ENCODE data around the gene MFAP4.

Gene MFAP4

GRCh38 chr17:19401321-19402010, 14.5 kb upstream of the MFAP4 start:
- H3K36me3 Mint-ChIP-seq = no peaks in the 10 kb centered on the region

DNA sequence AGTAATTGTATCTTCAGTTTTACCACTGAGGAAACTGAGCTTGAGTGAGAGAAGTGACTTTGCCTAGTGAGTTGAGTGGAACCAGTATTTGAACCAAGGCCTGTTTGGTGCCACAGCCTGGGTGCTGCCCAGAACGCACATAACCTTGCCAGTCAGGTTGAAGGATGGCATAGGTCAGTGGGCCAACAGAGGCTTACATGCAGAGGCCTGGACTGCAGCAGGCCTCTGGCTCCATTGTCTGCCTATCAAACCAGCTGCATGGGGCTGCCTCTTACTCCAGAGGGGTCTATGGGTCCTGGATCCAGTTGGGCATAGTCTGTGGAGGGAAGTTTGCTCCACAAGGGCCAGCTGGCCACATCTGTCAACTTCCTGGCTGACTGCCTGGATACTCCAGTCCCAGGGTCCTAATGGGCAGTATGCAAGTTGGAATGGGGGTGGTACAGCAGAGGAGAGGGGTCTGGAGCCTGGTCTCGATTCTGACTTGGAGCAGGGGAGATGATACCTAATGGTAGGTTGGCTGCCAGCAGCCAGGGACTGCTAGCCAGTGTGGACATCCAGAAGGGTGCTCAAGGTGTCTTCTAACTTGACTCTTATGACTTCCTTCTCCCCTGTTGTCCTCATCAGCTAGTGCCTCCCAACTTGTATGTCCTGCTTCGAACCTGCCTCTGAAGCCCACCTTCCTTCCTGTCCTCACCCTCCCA, 12.9 kb upstream of the MFAP4 start:
- Mint-ChIP-seq H3K27me3 (peaks cover 26% of the 10 kb centered on the region), H3K9me3 (peaks cover 3% of the 10 kb centered on the region), H3K4me1 (no peaks in the 10 kb centered on the region), H3K27ac (no peak overlapping the region), H3K4me3 (no peak overlapping the region), H3K36me3 (no peaks in the 10 kb centered on the region)
- ATAC-seq = no peak

More at GRCh38 chr17:19401321-19402010, 14.5 kb upstream of the MFAP4 start:
- Mint-ChIP-seq H3K27ac (no peak overlapping the region), H3K9me3 (peaks cover 3% of the 10 kb centered on the region), H3K4me1 (no peaks in the 10 kb centered on the region), H3K27me3 (peaks cover 23% of the 10 kb centered on the region), H3K4me3 (no peak overlapping the region)
- ATAC-seq = no peak

DNA sequence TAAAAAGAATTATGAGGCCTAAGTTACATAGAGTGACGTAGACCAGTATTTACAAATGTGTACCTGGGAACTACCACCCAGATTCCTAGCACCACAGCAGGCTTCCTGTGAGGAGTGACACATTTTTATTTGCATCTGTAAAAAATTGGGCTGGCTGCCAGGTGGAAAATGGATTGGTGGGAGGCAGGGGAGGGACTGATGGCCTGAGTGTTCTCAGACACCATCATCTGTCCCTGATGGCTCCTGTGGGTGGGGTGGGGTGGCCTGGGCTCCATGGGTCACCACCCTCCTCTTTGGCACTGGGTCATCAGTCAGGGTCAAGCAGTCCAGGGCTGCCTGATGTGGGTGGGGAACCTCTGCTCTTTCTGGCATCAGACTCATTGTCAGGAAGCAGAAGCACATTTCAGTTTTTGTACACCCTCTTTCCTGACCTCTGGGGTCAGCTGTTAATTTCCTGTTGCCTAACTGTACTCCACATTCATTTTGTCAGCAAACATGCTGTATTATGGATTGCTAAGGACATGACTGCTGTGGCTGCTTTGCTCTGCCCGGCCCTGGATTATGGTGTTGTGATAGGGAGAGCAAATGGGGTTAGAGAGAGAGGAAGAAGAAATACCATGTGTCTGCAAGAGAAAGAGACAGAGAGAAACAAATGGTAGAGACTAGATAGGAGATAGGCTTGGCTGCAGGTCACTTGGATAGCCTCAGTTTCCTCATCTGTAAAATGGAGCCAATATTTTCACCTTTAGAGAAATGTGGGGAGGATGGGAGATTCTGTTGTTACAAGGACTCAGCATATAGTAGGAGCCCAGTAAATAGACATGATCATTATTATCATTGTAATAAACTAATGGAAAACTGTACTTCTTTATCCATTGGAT, 11.6 kb upstream of the MFAP4 start:
- Mint-ChIP-seq H3K36me3 (no peaks in the 10 kb centered on the region), H3K9me3 (peaks cover under 1% of the 10 kb centered on the region), H3K27ac (no peak overlapping the region), H3K4me1 (no peaks in the 10 kb centered on the region), H3K27me3 (peaks cover 26% of the 10 kb centered on the region), H3K4me3 (no peak overlapping the region)
- no peak for ATAC-seq

GRCh38 chr17:19397556-19398041, 10.6 kb upstream of the MFAP4 start:
- Mint-ChIP-seq H3K9me3 (no peaks in the 10 kb centered on the region), H3K27me3 (peaks cover 23% of the 10 kb centered on the region), H3K27ac (no peak overlapping the region), H3K36me3 (no peaks in the 10 kb centered on the region), H3K4me3 (no peak overlapping the region), H3K4me1 (no peaks in the 10 kb centered on the region)
- ATAC-seq = peak; percentile 54

DNA sequence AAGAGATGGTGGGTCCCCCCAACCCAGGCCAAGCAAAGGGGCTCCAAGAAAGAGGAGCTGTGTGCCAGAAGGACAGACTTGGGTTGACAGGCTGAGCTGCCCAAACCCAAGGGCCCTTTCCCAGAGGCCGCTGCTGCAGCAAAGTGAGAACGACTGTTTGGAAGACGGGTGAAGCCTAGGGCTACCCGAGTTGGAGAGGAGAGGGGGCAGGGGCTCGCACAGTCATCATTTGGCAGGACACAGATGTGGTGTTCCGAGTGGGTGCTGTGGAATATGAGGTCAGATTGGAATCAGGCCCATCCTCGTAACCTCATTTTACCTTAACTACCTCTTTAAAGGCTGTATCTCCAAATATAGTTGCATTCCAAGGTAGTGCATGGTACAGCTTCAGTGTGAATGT, 5.3 kb upstream of the MFAP4 start:
- Mint-ChIP-seq H3K36me3 (no peaks in the 10 kb centered on the region), H3K4me3 (no peak overlapping the region), H3K9me3 (no peaks in the 10 kb centered on the region), H3K4me1 (no peaks in the 10 kb centered on the region), H3K27ac (no peak overlapping the region), H3K27me3 (peaks cover 20% of the 10 kb centered on the region)
- no peak for ATAC-seq

DNA sequence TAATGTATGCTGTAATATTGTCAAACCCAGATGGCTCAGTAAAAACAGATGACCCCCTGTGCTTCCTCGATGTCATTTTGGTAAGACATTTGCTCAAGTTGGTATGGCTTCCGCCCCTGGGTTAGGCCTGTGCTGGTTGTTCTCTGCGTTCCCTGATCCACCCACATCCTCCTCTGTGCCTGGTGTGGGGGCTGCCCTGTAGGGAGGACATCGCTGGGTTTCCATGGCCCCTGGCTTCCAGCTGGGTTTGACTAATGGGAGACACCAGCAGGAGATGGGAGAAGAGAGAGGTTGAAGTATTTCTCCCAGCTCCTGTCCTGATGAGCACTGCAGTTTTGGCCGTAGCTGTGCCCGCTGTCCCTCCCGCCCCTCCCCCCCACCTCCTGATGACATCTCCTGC, 4.4 kb upstream of the MFAP4 start:
- no peaks in the 10 kb centered on the region for H3K9me3 Mint-ChIP-seq
- H3K27ac Mint-ChIP-seq = no peak overlapping the region
- ATAC-seq = no peak
- H3K36me3 Mint-ChIP-seq = no peaks in the 10 kb centered on the region
- H3K27me3 Mint-ChIP-seq = peaks cover 17% of the 10 kb centered on the region
- H3K4me3 Mint-ChIP-seq = no peak overlapping the region
- no peaks in the 10 kb centered on the region for H3K4me1 Mint-ChIP-seq

DNA sequence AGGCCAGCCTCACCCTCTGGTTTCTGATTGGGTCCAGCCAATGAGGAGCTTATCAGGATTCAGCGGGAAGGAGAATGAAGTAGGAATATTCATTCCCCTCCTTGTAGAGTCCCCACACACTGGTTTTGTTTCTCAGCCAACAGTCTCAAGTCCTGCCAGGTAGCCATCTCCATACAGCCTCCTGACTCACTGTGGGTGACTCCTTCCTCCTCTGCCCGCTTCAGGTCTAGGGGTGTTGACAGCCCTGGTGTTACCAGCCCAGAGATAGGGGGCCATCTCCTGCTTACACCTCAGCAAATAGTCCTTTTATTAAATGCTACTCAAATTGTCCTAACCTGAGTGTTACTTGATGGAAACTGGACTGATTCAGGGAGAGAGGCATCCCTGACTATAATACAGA, 4.0 kb upstream of the MFAP4 start:
- Mint-ChIP-seq H3K4me1 (no peaks in the 10 kb centered on the region), H3K27me3 (peaks cover 17% of the 10 kb centered on the region), H3K4me3 (no peak overlapping the region), H3K27ac (no peak overlapping the region), H3K36me3 (no peaks in the 10 kb centered on the region), H3K9me3 (no peaks in the 10 kb centered on the region)
- ATAC-seq = no peak

DNA sequence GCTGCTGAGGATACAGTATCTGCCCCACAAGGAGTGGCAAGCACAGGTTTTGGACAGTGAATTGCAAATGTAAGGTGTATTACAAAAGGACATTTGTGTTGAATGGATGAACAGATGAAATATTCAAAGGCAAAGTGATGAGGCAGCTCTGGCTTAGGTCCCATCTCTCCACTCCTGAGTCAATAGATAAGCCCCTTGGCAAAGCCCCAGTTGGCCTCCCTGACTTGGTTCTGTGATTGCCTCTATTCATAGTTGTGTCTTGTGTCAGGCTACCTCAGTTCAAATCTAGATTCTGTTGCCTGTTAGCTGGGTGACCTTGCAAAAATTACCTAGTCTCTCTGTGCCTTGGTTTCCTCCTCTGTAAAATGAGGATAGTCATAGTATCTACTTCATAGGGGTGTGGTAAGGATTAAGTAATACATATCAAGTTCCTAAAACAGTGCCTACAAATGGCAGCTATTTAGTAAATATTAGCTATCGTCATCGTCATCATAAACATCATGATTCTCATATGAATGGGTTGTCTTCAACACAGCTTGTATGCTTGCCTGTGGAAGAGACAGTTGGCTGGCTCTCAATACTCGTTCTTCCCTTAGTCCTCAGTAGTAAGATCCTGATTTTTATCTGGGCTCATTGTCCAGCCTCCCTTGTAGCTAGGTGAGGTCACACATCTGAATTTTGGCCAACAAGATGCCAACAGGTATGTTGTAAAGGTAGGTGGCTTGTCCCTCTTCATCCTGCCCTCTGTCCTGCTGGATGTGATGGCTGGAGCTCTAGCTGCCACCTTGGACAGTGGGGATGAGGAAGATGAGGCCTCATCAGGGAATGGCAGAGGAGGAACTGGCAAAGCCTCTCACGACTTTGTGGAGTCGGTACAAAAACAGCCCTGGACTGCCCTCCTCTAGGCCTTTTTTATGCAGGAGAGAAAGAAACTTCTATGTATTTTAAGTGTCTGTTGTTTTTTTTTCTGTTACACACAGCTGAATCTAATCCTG, 2.1 kb upstream of the MFAP4 start:
- Mint-ChIP-seq H3K4me1 (peaks cover 6% of the 10 kb centered on the region), H3K4me3 (no peak overlapping the region), H3K27ac (no peak overlapping the region), H3K27me3 (peaks cover 17% of the 10 kb centered on the region), H3K9me3 (no peaks in the 10 kb centered on the region), H3K36me3 (peaks cover 12% of the 10 kb centered on the region)
- ATAC-seq = no peak

- no peak overlapping the region for H3K27ac Mint-ChIP-seq
- no peak overlapping the region for H3K4me3 Mint-ChIP-seq
- H3K27me3 Mint-ChIP-seq = peaks cover 17% of the 10 kb centered on the region
- H3K4me1 Mint-ChIP-seq = peaks cover 6% of the 10 kb centered on the region
- peaks cover 20% of the 10 kb centered on the region for H3K36me3 Mint-ChIP-seq
- no peak for ATAC-seq
- no peaks in the 10 kb centered on the region for H3K9me3 Mint-ChIP-seq
Measured at GRCh38 chr17:19387921-19388521, 1.0 kb upstream of the MFAP4 start.

- peaks cover 17% of the 10 kb centered on the region for H3K27me3 Mint-ChIP-seq
- no peak overlapping the region for H3K4me3 Mint-ChIP-seq
- no peak overlapping the region for H3K27ac Mint-ChIP-seq
- H3K9me3 Mint-ChIP-seq = no peaks in the 10 kb centered on the region
- ATAC-seq = no peak
- H3K4me1 Mint-ChIP-seq = peaks cover 6% of the 10 kb centered on the region
- H3K36me3 Mint-ChIP-seq = peaks cover 32% of the 10 kb centered on the region
Measured at GRCh38 chr17:19386051-19386929, 700 bp downstream of the MFAP4 start.

DNA sequence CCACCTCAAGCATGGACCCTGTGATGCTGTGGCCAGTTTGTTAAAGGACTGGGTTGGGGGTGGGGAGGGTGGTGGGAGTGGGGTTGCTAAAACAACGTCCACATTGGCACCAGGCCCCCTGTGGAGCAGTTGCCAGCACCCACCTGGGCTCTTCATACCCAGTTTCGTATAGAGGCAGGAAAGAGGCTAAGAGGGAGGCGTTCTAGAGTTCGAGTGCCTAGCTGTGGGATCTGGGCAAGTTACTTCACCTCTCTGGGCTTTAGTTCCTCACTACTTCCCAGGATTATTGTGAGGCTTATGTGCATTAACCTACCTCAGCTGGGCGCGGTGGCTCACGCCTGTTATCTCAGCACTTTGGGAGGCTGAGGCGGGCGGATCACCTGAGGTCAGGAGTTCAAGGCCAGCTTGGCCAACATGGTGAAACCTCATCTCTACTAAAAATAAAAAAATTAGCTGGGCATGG, 1.4 kb downstream of the MFAP4 start:
- H3K9me3 Mint-ChIP-seq = no peaks in the 10 kb centered on the region
- H3K36me3 Mint-ChIP-seq = peaks cover 40% of the 10 kb centered on the region
- no peak overlapping the region for H3K4me3 Mint-ChIP-seq
- H3K27me3 Mint-ChIP-seq = peaks cover 17% of the 10 kb centered on the region
- no peak overlapping the region for H3K27ac Mint-ChIP-seq
- H3K4me1 Mint-ChIP-seq = peaks cover 6% of the 10 kb centered on the region
- ATAC-seq = no peak

- peaks cover 43% of the 10 kb centered on the region for H3K36me3 Mint-ChIP-seq
- no peak overlapping the region for H3K4me3 Mint-ChIP-seq
- ATAC-seq = no peak
- no peak overlapping the region for H3K27ac Mint-ChIP-seq
- peaks cover 17% of the 10 kb centered on the region for H3K27me3 Mint-ChIP-seq
- no peaks in the 10 kb centered on the region for H3K9me3 Mint-ChIP-seq
- peaks cover 6% of the 10 kb centered on the region for H3K4me1 Mint-ChIP-seq
Measured at GRCh38 chr17:19384723-19385391, 2.1 kb downstream of the MFAP4 start.

Measured in stimulated activated memory B cell treated with anti-CD40 and anti-IgM and Interleukin-4, amounts not matched to agents 10 μg/mL and 1 μg/mL and 100 μg/mL, for 72 hours (primary cell).